IPS-18c (cell line): Measurements from ENCODE around the gene TEKTIP1.
A peak's percentile ranks its signal among the peaks of the same experiment; 100 is the strongest.

Experiments
- H3K4me3 ChIP-seq: 2 replicates; pipeline ENCODE4 v1.7.0; 2013; ENCODE audit warnings: low read depth, mild to moderate bottlenecking, low read length, moderate library complexity; ENCODE audit not compliant: insufficient read depth
- H3K9me3 ChIP-seq: one replicate; pipeline ENCODE4 v1.6.1; 2013; ENCODE audit warnings: mild to moderate bottlenecking, low read length, moderate library complexity; ENCODE audit not compliant: control insufficient read depth, insufficient read depth

TEKTIP1 gene

DNA sequence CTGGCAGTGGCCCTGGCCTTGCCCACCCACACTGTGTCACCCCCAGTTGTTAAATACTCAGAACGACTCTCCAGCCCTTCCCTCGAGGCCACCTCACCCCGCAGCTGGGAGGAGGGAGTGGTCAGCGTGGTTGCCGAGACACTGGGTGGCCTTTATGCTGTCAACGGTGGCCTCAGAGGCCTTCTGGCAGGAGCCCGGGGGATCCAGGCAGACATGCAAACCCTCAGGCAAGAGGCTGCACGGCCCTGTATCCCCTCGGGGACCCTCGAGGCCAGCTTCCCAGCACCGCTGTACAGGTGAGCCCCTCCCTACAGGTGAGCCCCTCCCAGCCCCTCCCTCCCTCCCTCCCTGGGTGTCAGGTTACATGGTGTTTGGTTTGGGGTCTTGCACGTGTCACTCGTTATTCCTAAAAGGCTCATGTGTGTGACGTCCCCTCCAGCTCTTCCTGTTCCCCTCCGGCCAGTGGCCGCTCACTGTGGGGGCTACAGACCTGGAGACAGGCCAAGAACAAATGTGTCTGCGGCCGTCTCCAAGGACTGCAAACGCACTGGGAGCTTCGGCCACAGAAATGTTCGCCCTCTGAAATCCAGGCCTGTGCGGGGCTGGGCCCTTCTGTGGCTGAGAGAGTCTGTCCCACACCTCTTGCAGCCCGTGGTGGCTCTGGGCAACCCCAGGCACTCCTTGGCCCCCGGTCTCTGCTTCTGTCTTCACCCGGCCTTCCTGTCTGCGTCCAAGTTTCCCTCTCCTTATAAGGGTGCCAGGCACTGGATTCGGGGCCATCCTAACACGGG is at the start of gene TEKTIP1:
Gene TEKTIP1 (plus strand): TSS at position 210 of the 791 bp plus-strand sequence. CDS start 4 bp downstream, at position 214.
- Histone ChIP-seq H3K4me3 (no peak within 1 kb of the TSS; the same call in 1 of the 2 replicates), H3K9me3 (no peaks in the 10 kb centered on the region)

DNA sequence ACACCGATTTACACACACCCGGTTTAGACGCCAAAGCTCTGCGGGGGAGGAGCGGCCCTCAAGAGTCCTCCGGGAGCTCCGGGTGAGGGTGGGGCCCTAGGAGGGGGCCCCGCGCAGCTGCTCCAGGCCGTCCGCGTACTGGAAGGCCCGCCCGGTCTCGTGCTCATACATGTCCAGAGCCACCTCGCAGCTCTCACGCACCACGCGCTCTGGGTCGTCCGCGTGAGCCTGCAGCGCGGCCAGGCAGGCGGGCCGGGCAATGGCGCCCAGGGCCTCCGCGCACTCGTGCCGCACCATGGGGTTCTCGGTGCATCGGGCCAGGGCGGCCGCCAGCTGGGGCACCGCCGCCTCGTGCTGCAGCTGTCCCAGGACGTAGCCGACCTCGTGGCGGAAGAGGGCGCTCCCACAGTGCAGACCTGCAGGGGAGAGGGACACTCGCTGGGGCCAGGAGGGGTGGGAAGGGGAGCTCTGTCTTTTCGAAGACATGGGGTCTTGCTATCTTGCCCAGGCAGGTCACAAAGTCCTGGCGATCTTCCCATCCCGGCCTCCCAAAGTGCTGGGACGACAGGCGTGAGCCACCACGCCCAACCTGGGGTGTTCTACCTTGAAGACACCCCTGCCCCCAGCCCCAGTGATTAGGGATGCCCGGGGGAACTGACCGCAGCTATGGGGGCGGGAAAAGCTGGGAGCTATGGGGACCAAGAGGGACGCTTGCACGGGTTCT is 47.4 kb upstream of the TEKTIP1 start:
- Histone ChIP-seq H3K9me3 (no peaks in the 10 kb centered on the region), H3K4me3 (no peak overlapping the region)

- H3K4me3 ChIP-seq = no peak overlapping the region
Measured at GRCh38 chr19:3492131-3492839, 46.7 kb upstream of the TEKTIP1 start.

GRCh38 chr19:3492919-3493318 is 46.1 kb upstream of the TEKTIP1 start:
- H3K4me3 ChIP-seq = no peak overlapping the region
- H3K9me3 ChIP-seq = no peaks in the 10 kb centered on the region

More at GRCh38 chr19:3492131-3492839, 46.7 kb upstream of the TEKTIP1 start:
- H3K9me3 ChIP-seq = no peaks in the 10 kb centered on the region

DNA sequence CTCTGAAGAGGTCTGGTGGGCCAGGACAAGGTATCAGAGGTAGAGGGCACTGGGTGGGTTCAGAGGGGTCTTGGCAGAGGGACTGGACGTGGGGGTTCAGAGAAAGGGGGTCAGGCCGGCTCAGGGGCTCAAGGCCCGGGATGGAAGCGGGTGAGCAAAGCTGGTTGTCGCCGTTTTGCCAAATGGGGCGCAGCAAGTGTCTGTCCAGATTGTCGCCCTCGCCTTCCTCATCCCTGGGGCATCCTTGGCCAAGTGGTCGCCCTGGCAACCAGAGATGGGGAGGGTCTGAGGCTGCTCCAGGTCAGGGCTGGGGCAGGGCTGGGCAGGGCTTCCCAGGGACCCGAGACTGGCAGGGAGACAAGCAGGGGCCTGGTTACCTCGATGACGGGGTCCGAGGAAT is 45.3 kb upstream of the TEKTIP1 start:
- no peaks in the 10 kb centered on the region for H3K9me3 ChIP-seq
- no peak overlapping the region for H3K4me3 ChIP-seq

- H3K4me3 ChIP-seq = no peak overlapping the region
- no peaks in the 10 kb centered on the region for H3K9me3 ChIP-seq
Measured at GRCh38 chr19:3494051-3494450, 44.9 kb upstream of the TEKTIP1 start.

- no peak overlapping the region for H3K4me3 ChIP-seq
- H3K9me3 ChIP-seq = no peaks in the 10 kb centered on the region
Measured at GRCh38 chr19:3494559-3494958, 44.4 kb upstream of the TEKTIP1 start.

- no peaks in the 10 kb centered on the region for H3K9me3 ChIP-seq
- no peak overlapping the region for H3K4me3 ChIP-seq
Measured at GRCh38 chr19:3496392-3497273, 42.3 kb upstream of the TEKTIP1 start.

- no peaks in the 10 kb centered on the region for H3K9me3 ChIP-seq
- H3K4me3 ChIP-seq = no peak overlapping the region
Measured at GRCh38 chr19:3497757-3498520, 41.0 kb upstream of the TEKTIP1 start.

DNA sequence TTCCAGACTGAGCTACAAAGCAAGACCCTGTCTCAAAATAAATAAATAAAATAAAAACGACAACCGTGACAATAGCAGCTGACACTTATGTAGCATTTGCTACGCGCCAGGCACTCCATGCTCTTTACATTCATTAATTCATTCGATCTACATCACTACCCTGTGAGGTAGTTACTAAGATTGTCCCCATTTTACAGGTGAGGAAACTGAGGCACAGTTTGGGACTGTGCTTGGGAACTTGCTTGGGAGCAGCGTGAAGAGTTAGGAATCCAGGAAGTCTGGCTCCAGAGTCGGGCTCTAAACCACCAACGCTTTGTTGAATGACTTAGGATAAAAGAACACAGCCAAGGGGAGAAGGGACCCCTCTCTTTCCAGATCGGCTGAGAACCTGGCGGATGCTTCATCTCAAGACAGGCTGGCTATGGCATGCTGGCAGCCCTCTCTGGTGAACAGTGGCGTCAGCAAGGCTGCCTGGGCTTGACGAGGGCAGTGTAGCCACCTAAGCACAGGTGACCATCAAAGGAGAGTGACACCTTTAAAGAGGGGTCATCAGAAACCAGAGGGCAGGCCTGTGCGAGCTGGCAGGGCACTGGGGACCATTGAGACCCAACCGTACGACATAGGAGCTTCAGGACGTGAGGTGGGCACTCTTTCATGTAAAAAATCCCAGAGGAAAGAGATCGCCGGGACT is 39.1 kb upstream of the TEKTIP1 start:
- H3K9me3 ChIP-seq = no peaks in the 10 kb centered on the region
- H3K4me3 ChIP-seq = peak overlapping the region; percentile 77

- H3K9me3 ChIP-seq = no peaks in the 10 kb centered on the region
- peak within 1 kb of the TSS; percentile 77 for H3K4me3 ChIP-seq
Measured at GRCh38 chr19:3500429-3501101, 38.4 kb upstream of the TEKTIP1 start, which contains the start of gene DOHH. Gene DOHH (minus strand): TSS chr19:3500674. CDS start chr19:3496814, 3,860 bp downstream.

GRCh38 chr19:3501780-3502179 is 37.2 kb upstream of the TEKTIP1 start:
- no peak overlapping the region for H3K4me3 ChIP-seq
- no peaks in the 10 kb centered on the region for H3K9me3 ChIP-seq

- Histone ChIP-seq H3K9me3 (no peaks in the 10 kb centered on the region), H3K4me3 (no peak overlapping the region)
Measured at GRCh38 chr19:3503036-3503572, 35.9 kb upstream of the TEKTIP1 start.

- Histone ChIP-seq H3K4me3 (no peak overlapping the region), H3K9me3 (no peaks in the 10 kb centered on the region)
Measured at GRCh38 chr19:3504735-3505134, 34.2 kb upstream of the TEKTIP1 start.
